ENCODE results near the gene EDDM3A.

The EDDM3A gene

DNA sequence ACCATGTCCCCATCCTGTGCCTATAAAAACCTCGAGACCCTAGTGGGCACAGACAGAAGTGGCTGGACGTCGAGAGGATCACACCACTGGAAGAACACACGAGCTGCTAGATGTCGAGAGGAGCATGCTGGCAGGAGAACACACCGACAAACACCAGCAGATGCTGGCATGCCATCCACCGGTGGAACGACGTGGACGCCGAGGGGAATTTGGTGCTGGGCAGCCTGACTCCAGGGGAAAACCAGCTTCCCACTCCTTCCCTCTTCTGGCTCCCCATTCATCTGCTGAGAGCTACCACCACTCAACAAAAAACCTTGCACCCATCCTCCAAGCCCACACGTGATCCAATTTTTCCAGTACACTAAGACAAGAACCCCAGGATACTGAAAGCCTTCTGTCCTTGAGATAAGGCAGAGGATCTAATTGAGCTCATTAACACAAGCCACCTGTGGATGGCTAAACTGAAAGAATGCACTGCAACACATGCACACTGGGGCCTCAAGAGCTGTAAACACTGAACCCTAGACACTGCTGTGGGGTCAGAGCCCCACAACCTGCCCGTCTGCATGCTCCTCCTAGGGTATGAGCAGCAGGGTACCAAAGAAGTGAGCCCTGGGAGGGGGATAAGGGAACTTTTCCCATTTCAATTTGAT, 44.9 kb downstream of the EDDM3A start:
- no peak for DNase-seq

DNA sequence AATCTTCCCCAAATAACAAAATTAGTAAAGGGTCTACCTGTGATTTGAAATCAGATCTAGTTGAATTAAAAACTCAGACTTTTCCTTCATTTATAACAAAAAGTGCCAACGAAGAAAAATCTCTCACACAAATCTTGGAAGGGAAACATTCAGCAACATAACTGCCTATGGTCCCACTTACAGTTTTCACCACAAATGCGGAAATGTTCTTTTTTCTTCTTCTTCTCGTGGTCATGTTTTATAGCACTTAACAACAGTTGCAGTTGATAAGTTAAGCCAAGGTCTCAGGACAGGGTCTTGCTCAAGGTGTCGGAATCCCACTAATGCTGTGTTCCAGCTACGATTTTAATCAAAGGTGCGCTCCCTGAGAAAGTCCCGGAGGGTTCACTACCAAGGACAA, 45.5 kb downstream of the EDDM3A start:
- no peak for DNase-seq

DNA sequence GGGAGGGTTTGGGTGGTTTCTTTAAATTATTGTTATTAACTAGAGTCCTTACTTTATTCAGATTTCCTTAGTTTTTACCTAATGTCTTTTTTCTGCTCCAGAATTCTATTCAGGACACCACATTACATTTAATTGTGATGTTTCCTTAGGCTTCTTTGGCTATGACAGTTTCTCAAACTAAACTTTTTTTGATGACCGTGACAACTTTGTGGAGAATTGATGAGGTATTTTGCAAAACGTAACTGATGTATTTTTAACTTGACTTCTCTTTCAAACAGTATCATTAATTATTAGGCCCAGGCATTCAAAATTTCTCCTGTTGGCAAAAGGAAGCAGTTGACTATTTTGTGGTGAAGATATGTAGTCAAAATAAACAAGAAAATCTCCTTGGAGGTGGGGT, 45.9 kb downstream of the EDDM3A start:
- no peak for DNase-seq

DNA sequence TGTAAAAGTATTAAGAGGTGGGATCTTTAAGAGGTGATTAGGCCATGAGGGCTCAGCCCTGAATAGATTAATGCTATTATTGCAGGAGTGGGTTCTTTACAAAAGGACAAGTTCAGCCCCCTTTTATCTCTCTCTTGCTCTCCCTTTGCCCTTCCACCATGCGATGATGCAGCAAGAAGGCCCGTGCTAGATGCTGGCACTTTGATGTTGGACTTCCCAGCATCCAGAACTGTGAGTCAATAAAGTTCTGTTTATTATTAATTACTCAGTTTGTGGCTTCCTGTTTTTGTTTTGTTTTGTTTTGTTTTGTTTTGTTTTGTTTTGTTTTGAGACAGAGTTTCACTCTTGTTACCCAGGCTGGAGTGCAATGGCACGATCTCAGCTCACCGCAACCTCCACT, 46.9 kb downstream of the EDDM3A start:
- DNase-seq: no peak

DNA sequence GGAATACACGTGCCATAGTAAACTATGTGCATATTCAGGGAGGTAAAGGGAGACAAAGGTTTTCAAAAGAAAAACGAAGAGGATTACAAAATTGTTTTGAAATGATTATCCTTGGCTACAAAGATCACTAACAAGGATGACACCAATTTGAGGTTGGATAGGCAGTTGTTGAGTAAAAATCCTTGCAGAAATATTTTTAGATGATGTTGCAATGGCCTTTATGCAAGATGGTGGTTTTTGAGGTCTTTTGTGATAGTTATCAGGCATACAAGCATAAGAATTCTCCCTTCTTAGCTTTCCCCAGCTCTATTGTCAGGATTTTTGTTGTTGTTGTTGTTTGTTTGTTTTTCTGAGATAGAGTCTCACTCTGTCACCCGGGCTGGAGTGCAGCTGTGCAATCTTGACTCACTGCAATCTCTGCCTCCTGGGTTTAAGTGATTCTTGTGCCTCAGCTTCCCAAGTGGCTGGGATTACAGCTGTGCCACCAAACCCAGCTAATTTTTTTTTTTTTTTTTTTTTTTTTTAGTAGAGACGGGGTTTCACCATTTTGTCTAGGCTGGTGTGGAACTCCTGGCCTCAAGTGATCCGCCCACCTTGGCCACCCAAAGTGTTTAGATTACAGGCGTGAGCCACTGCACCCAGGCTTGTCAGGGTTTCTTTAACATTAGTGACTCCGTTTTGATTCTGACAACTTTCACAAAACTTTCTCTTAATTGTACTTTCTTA, 49.1 kb downstream of the EDDM3A start:
- DNase-seq: no peak

DNA sequence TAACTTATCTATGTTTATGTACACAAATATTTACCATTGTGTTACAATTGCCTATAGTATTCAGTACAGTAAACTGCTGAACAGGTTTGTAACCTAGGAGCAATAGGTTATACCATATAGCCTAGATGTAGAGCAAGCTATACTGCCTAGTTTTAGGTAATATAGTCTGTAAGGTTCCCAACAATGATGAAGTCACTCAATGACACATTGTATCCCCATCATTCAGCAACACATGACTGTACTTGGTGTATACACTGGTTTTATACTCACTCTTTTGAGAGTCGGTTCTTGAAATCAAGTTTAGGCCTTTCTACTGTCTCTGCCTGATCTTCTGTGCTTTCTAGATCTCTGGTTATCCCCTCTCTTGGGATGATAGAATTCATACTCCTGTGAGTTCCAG, 51.5 kb downstream of the EDDM3A start:
- no peak for DNase-seq
